ENCODE data around the gene PTPRR. TPM values are rescaled to one million over a fixed set of nuclear protein-coding genes. Genes with fewer than 3 reads are reported as not detected.

PTPRR gene
- total and polyA plus RNA-seq, 2 donors (not counting 1 experiment from before 2014, with no cell fraction given) = not detected

GRCh38 chr12:70724444-70724843, 196.1 kb downstream of the PTPRR start:
- TF ChIP-seq CTCF (IDR thresholded peaks at IDR 0.05) (no peak), EZH2 (IDR thresholded peaks at IDR 0.05; ENCODE audit: borderline replicate concordance, insufficient read depth, low read depth, low read length, poor library complexity, severe bottlenecking) (no peak)
- WGBS (ENCODE audit: insufficient coverage) = no CpG with 5 or more reads among the region's 2 CpGs
- DNase-seq = no peak
- H3K36me3 ChIP-seq (replicated peaks in 1 of 2; ENCODE audit: control extremely low read depth in 1 of 2, control insufficient read depth in 1 of 2, extremely low read depth in 1 of 2, insufficient read depth in 2 of 2, low read length in 1 of 2) = no peaks in the 10 kb centered on the region
- ChIA-PET CTCF (interaction anchor here (1.6 kb wide), 1 partner anchor 843 kb away, joined by 3 read pairs; no protein-coding TSS in a partner anchor), POLR2A (no interaction called here)
- peaks cover 12% of the 10 kb centered on the region for H3K27me3 Mint-ChIP-seq
- no peaks in the 10 kb centered on the region for H4K20me1 ChIP-seq (ENCODE audit: control insufficient read depth, insufficient read depth, low read length, poor library complexity, severe bottlenecking)
- H3K27me3 ChIP-seq (replicated peaks in 1 of 4; ENCODE audit: control extremely low read depth in 1 of 4, control insufficient read depth in 3 of 4, insufficient read depth in 4 of 4, low read length in 3 of 4) = no peaks in the 10 kb centered on the region
- no peaks in the 10 kb centered on the region for H3K9me3 Mint-ChIP-seq (ENCODE audit: insufficient read depth)
- intact Hi-C loops (cut with micrococcal nuclease) = no loop called here
- no peak overlapping the region for H3K4me3 ChIP-seq (ENCODE audit: control extremely low read depth in 1 of 5, extremely low read depth in 1 of 5, insufficient read depth in 1 of 5, low read depth in 2 of 5, low read length in 4 of 5)
- no peak overlapping the region for H3K27ac Mint-ChIP-seq
- H3K4me1 Mint-ChIP-seq = peaks cover 4% of the 10 kb centered on the region
- no peak overlapping the region for H2AFZ ChIP-seq (ENCODE audit: insufficient read depth, low read depth, low read length, poor library complexity, severe bottlenecking)
- no peak overlapping the region for H3K4me2 ChIP-seq (replicated peaks; ENCODE audit: low read depth, low read length, poor library complexity, severe bottlenecking)
- H3K9me3 ChIP-seq (ENCODE audit: control extremely low read depth in 1 of 3, control insufficient read depth in 2 of 3, insufficient read depth in 1 of 3, low read length in 2 of 3) = no peaks in the 10 kb centered on the region
- no peak overlapping the region for H3K4me3 Mint-ChIP-seq
- no peak for ATAC-seq (ENCODE audit: low read depth)
- no peaks in the 10 kb centered on the region for H3K4me1 ChIP-seq (ENCODE audit: control insufficient read depth in 2 of 2, insufficient read depth in 2 of 2, low read length in 2 of 2)
- no peaks in the 10 kb centered on the region for H3K79me2 ChIP-seq (ENCODE audit: control insufficient read depth, insufficient read depth, low read length)
- no peak overlapping the region for H3K9ac ChIP-seq (ENCODE audit: low read length)
- no peak overlapping the region for H3K27ac ChIP-seq (ENCODE audit: low read length in 2 of 2)

- CTCF ChIA-PET = interaction anchor here (1.6 kb wide), 2 partner anchors 841 to 844 kb away, joined by 3 read pairs; no protein-coding TSS in a partner anchor
- intact Hi-C loops (cut with micrococcal nuclease) = no loop called here
- no peak overlapping the region for H3K4me3 Mint-ChIP-seq
- no peaks in the 10 kb centered on the region for H3K36me3 ChIP-seq (replicated peaks in 1 of 2; ENCODE audit: control extremely low read depth in 1 of 2, control insufficient read depth in 1 of 2, extremely low read depth in 1 of 2, insufficient read depth in 2 of 2, low read length in 1 of 2)
- H3K27ac Mint-ChIP-seq = no peak overlapping the region
- no peaks in the 10 kb centered on the region for H3K9me3 ChIP-seq (ENCODE audit: control extremely low read depth in 1 of 3, control insufficient read depth in 2 of 3, insufficient read depth in 1 of 3, low read length in 2 of 3)
- TF ChIP-seq EZH2 (IDR thresholded peaks at IDR 0.05; ENCODE audit: borderline replicate concordance, insufficient read depth, low read depth, low read length, poor library complexity, severe bottlenecking) = no peak
- no peak for TF ChIP-seq CTCF (IDR thresholded peaks at IDR 0.05)
- no peaks in the 10 kb centered on the region for H3K4me1 ChIP-seq (ENCODE audit: control insufficient read depth in 2 of 2, insufficient read depth in 2 of 2, low read length in 2 of 2)
- H4K20me1 ChIP-seq (ENCODE audit: control insufficient read depth, insufficient read depth, low read length, poor library complexity, severe bottlenecking) = no peaks in the 10 kb centered on the region
- H3K27ac ChIP-seq (ENCODE audit: low read length in 2 of 2) = no peak overlapping the region
- DNase-seq = no peak
- POLR2A ChIA-PET = no interaction called here
- H3K9me3 Mint-ChIP-seq (ENCODE audit: insufficient read depth) = no peaks in the 10 kb centered on the region
- peaks cover 15% of the 10 kb centered on the region for H3K27me3 Mint-ChIP-seq
- H3K9ac ChIP-seq (ENCODE audit: low read length) = no peak overlapping the region
- 35% methylated on average over 2 of the region's 6 CpGs for WGBS (ENCODE audit: insufficient coverage)
- peaks cover 4% of the 10 kb centered on the region for H3K4me1 Mint-ChIP-seq
- no peaks in the 10 kb centered on the region for H3K79me2 ChIP-seq (ENCODE audit: control insufficient read depth, insufficient read depth, low read length)
- no peak overlapping the region for H2AFZ ChIP-seq (ENCODE audit: insufficient read depth, low read depth, low read length, poor library complexity, severe bottlenecking)
- no peak overlapping the region for H3K4me3 ChIP-seq (ENCODE audit: control extremely low read depth in 1 of 5, extremely low read depth in 1 of 5, insufficient read depth in 1 of 5, low read depth in 2 of 5, low read length in 4 of 5)
- ATAC-seq (ENCODE audit: low read depth) = no peak
- no peaks in the 10 kb centered on the region for H3K27me3 ChIP-seq (replicated peaks in 1 of 4; ENCODE audit: control extremely low read depth in 1 of 4, control insufficient read depth in 3 of 4, insufficient read depth in 4 of 4, low read length in 3 of 4)
- no peak overlapping the region for H3K4me2 ChIP-seq (replicated peaks; ENCODE audit: low read depth, low read length, poor library complexity, severe bottlenecking)
These were observed 197.8 kb downstream of the PTPRR start for GRCh38 chr12:70722584-70723343.

Data from B cell (primary cell).